GM21526 (cell line): ENCODE data around the gene HDAC2.
A peak's percentile ranks its signal among the peaks of the same experiment; 100 is the strongest.
"Not testable (repeated sequence)": the region's sequence is repeated elsewhere in the genome, so short reads cannot be mapped to it uniquely, and the experiment has no call there.

Experiments
- ATAC-seq: cut with Tn5 transposase; IDR thresholded peaks from one replicate; pipeline ENCODE4 v1.9.1; 2021; ENCODE audit warnings: moderate library complexity; ENCODE audit not compliant: unreplicated experiment, low FRiP score

HDAC2 gene

GRCh38 chr6:113970805-113971676 is at the start of gene HDAC2:
HDAC2 (minus strand) TSS chr6:113971148; CDS start chr6:113970908, 240 bp downstream.
- peak; percentile 82 for ATAC-seq

DNA sequence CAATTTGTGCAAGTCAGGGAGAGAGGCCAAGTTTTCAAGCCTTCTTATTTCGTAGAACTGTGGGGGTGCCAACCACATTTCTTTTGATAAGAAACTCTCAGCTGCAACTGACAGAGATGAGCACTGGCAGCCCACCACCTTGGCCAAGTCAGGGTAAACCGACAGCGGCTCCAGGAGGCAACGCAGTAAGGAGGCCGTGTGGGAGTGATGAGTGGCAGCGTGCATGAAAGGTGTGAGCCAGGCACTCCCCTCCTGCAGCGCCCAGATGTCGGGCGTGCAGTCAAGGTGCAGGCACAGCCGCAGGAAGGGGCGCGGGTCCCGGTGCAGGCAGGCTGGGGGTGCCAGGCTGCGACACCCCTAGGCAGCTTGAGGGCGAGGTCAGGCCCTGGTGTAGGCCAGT is 49.2 kb upstream of the HDAC2 start:
- ATAC-seq = no peak

DNA sequence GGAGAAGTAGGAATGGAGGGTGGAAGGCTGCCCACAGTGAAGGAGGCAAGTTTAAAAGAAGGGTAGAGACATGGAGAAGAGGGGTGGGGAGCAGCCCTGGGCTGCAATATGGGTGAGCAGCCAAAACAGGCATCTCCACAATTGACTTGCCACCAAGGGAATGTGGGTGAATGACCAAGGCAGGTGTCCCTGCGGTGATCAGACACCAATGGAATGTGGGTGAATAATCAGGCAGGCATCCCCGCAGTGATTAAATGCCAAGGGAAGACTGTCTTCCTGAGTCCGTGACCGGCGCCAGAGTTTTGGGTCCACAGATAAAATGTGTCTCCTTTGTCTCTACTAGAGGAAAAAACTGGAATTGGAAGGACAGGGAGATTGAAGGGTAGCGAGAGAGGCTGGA is 46.2 kb upstream of the HDAC2 start:
- not testable (repeated sequence) for ATAC-seq

DNA sequence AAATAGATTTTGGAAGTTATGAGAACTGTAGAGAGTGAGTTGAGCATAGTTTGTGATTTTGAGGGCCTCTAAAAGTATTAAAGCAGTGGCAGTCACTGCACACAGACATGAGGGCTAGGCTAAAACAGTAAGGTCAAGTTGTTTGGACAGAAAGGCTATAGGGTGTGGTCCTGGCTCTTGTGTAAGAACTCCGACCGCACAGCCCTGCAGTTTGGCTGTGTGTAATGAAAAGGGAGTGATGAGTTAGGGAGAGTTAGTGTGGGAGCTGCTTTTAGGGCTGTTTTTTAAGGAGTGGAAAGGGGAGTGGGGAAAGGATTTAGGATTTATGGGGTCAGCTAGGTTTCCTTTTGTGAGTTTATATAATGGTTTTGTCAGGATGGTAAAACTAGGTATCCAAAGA is 43.2 kb upstream of the HDAC2 start:
- not testable (repeated sequence) for ATAC-seq

DNA sequence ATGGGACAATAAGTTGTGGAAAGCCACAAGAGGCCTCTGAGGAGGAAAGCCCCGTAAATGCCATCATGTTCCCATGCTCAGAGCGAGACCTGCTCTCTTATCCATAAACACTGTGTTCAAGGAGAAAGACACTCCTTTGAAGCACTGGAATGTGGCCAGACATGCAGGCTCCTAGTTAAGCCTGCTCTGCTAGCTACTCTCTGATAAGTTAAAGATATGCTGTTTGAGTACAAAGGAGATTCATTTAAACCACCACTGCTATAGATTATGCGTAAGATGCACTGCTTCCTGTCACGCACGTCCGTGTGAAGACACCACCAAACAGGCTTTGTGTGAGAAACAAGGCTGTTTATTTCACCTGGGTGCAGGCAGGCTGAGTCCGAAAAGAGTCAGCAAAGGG is 40.5 kb upstream of the HDAC2 start:
- not testable (repeated sequence) for ATAC-seq

GRCh38 chr6:114010540-114010939 is 39.6 kb upstream of the HDAC2 start:
- no peak for ATAC-seq

DNA sequence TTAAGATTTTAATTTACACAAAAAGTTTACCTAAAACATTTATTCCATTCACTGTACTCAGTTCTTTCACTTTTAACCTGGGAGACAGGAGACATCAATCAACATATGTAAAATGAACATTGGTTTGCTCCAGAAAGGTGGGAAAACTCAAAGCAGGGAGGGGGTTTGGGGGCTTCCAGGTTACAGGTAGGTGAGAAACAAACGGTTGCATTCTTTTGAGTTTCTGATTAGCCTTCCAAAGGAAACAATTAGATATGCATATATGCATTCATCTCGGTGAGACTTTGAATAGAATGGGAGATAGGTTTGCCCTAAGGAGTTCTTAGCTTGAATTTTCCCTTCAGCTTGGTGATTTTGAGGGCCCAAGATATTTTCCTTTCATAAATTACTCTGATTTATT is 38.2 kb upstream of the HDAC2 start:
- no peak for ATAC-seq

GRCh38 chr6:114008331-114008730 is 37.4 kb upstream of the HDAC2 start:
- ATAC-seq = no peak

- ATAC-seq = peak; percentile 70
Measured at GRCh38 chr6:114007516-114007915, 36.6 kb upstream of the HDAC2 start.

DNA sequence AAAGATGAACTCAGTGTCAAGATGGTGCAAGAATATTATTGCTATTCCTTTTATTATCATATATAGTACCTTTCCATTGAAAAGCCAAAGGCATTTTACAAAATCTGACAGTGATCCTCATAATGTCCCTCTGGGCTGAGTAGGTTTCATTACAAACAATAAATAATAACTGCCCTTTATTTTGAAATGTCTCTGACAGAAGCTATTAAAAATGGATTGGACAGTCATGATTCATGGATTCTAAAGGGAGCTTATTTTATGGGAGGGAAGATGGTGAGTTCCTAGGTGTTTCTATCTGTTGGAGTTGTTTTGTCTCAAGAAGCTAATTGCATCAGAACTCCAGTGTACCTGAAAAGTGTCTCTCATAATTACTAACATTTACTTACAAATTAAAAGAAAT is 30.4 kb upstream of the HDAC2 start:
- no peak for ATAC-seq

DNA sequence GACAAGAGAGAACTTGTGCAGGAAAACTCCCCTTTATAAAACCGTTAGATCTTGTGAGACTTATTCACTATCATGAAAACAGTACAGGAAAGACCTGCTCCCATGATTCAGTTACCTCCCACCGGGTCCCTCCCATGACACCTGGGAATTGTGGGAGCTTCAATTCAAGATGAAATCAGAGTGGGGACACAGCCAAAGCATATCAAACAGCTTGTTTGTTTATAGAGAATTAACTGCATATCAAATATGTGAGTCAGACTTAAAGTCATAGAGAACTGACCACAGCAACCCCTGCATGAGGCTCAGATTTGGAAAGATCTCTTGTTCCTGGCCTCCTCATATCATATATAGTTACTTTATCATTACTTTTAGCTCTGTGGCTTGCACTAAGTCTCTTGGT is 29.1 kb upstream of the HDAC2 start:
- no peak for ATAC-seq

DNA sequence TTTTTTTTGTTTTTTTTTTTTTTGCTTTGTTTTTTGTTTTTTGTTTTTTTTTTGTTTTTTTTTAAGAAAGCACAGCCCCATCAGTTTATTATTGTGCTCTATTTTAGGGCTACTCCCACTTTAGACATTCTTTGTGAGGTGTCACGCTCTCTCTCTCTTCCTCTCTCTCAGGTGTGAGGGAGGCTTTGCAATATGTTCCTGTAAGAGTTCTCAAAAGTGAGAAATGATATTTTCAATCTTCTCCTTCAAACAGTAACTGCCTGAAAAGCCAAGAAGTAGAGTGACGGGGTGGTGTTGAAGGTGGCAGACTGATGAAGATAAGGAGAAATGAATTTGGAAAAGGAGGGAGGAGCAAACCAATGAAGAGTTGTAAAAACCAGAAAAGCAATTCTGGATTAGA is 28.3 kb upstream of the HDAC2 start:
- ATAC-seq = no peak

GRCh38 chr6:113998811-113999210 is 27.9 kb upstream of the HDAC2 start:
- ATAC-seq = no peak

DNA sequence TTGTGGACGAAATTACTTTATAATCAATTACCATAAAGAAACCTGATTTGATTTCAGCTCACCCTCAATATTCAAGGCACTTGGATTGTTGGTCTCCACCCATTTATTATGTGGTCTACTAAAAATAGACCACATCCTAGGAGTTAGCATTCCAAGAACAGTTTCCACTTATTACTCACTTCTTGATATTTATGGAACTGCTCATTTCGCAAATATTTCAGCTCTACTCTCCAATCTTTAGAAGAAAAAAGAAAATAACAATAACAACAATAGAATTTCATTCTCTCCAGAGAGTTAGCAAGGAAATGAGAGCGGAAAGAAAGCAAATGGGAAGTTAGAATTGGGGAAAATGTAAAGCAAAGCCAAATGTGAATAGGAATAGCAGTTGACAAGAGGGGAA is 26.2 kb upstream of the HDAC2 start:
- ATAC-seq = no peak

GRCh38 chr6:113995634-113996033 is 24.7 kb upstream of the HDAC2 start:
- ATAC-seq = no peak

DNA sequence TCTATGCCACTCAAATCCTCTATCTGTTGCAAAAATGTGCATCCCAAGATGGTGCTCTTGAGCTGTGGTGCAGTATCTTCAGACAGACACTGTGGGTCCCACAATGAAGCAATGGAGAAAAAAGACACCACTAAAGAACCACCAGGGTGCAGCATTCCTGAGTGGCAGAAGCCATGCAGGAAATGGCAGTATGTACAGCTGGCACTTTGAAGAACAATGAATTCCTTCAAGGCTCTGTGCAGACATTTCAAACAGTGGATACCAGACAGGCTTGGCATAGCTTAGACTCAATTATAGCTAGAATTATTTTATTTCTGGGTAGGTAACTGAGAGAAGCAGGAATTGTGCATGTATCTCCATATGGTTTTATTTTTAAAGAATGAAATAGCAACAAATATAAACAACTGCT is 24.0 kb upstream of the HDAC2 start:
- peak; percentile 97 for ATAC-seq

DNA sequence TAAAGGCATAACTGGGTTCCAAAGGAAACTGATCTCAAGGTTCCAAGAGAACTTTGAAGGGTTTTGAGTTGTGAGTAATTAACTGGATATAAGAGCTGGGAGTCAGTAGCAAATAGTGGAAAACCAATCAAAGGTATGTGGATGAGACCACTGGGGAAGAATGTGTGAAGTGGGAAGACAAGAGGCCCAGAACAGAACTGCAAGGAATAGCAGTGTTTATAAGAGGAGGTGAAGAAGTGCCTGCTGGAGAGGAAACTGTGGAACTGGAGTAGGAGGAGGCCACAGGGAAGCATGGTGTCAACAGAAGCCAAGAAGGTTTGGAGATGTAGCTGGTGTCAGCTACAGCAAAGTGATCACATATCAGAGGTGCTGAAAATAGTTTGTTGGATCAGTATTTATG is 18.7 kb upstream of the HDAC2 start:
- no peak for ATAC-seq

- ATAC-seq = not testable (repeated sequence)
Measured at GRCh38 chr6:113982675-113983074, 11.7 kb upstream of the HDAC2 start.

- ATAC-seq = no peak
Measured at GRCh38 chr6:113982055-113982550, 11.2 kb upstream of the HDAC2 start.

DNA sequence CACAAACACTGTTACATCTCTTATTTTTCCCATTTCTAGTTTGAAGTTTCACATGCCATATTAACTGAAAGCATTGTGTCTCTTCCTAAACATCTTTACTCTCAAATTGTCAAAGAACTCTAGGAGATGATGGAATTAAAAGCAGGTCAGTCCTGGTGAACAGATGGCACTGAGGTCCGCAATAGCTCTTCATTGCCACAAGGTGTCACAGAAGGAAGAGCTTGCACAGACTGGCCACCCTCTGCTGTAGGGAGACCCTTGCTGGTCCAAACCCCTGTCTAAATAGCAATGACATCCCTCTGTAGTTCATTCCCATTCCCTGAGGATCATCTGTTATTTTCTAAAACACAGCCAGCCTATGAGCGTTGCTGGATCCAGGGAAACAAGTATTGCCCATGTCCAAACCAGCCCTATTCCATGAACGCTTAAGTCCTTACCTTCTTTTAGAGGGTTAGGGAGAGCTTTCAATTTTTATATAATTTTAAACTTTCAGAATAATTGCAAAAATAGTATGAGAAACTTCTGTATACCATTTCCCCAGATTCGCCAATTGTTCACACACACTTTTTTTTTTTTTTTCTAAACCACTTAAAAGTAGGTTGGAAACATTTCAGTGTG is 10.1 kb upstream of the HDAC2 start:
- peak; percentile 74 for ATAC-seq

DNA sequence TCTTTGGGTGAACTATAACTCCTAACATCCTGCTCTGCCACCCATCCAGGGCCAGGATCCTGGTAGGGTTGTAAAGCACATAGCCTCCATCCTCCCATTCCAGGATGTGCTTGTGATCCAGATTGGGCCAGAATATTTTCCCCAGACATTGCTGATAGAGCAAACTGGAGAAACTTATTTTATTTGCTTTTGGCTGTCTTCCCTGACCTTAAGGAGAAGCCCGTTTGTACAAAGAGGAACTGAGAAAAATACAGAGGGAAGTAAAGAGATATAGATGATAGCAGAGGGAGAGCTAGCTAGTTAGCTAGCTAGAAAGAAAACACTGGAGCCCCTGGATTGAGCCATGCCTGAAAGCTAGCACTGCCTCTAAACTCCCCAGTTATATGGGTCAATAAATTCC is 9.0 kb upstream of the HDAC2 start:
- peak; percentile 49 for ATAC-seq
